ENCODE measurements around the gene RIMBP2.

RIMBP2 gene

GRCh38 chr12:130504110-130504839, 211.8 kb downstream of the RIMBP2 start:
- Histone ChIP-seq H3K27me3 (ENCODE audit: control insufficient read depth, insufficient read depth, low read length) (no peaks in the 10 kb centered on the region), H3K9me3 (ENCODE audit: control insufficient read depth, low read length) (no peaks in the 10 kb centered on the region), H3K36me3 (ENCODE audit: control insufficient read depth, insufficient read depth, low read length) (no peaks in the 10 kb centered on the region), H3K4me3 (ENCODE audit: low read length) (no peak overlapping the region), H3K4me1 (ENCODE audit: control insufficient read depth, insufficient read depth, low read length) (no peaks in the 10 kb centered on the region), H3K9ac (ENCODE audit: low read length) (no peak overlapping the region)

DNA sequence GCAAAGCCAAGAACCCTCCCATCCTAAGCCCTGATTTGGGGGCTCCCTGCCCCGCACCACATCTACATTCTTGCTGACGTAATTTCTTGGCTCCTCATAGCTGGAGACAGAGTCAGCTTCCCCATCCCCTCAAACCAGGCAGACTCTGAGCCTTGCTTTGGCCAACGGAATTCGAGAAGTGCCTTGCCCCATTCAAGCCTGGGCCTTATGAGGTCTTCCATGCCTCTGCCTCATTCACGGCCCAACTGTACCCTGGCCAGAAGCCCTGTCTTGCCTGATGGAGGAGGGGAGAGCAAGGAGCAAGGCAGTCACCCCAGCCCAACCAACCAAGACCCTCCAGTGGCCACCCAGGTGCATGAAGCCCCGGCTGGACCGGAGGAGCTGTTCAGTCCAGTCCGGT, 214.3 kb downstream of the RIMBP2 start:
- no peaks in the 10 kb centered on the region for H3K36me3 ChIP-seq (ENCODE audit: control insufficient read depth, insufficient read depth, low read length)
- no peak overlapping the region for H3K4me3 ChIP-seq (ENCODE audit: low read length)
- no peaks in the 10 kb centered on the region for H3K27me3 ChIP-seq (ENCODE audit: control insufficient read depth, insufficient read depth, low read length)
- no peak overlapping the region for H3K9ac ChIP-seq (ENCODE audit: low read length)
- H3K9me3 ChIP-seq (ENCODE audit: control insufficient read depth, low read length): no peaks in the 10 kb centered on the region
- no peaks in the 10 kb centered on the region for H3K4me1 ChIP-seq (ENCODE audit: control insufficient read depth, insufficient read depth, low read length)

DNA sequence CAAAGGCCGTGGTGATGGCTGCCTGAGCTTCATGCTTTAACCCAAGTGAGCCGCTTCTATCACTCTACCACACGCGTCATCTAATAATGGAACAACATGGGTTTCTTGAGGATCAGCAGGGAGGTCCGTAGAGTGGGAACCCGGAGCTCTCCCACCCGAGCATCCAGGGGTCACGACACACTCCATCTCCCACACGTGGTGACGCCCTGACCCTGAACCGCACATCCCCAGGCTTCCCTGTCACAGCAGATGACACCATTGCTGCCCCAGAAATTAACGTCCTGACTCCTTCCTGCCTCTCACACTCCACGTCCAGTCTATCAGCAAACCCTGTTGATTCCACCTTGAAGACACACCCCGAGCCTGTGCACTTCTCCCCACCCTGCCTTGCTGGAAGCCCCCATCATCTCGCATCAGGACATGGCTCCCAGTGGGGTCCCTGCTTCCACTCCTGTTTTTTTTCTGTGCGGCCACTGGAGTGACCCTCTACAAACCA, 215.2 kb downstream of the RIMBP2 start:
- H3K4me1 ChIP-seq (ENCODE audit: control insufficient read depth, insufficient read depth, low read length): no peaks in the 10 kb centered on the region
- no peaks in the 10 kb centered on the region for H3K36me3 ChIP-seq (ENCODE audit: control insufficient read depth, insufficient read depth, low read length)
- no peak overlapping the region for H3K9ac ChIP-seq (ENCODE audit: low read length)
- no peaks in the 10 kb centered on the region for H3K27me3 ChIP-seq (ENCODE audit: control insufficient read depth, insufficient read depth, low read length)
- no peaks in the 10 kb centered on the region for H3K9me3 ChIP-seq (ENCODE audit: control insufficient read depth, low read length)
- H3K4me3 ChIP-seq (ENCODE audit: low read length): no peak overlapping the region

- no peaks in the 10 kb centered on the region for H3K9me3 ChIP-seq (ENCODE audit: control insufficient read depth, low read length)
- no peak overlapping the region for H3K4me3 ChIP-seq (ENCODE audit: low read length)
- H3K36me3 ChIP-seq (ENCODE audit: control insufficient read depth, insufficient read depth, low read length): no peaks in the 10 kb centered on the region
- H3K4me1 ChIP-seq (ENCODE audit: control insufficient read depth, insufficient read depth, low read length): no peaks in the 10 kb centered on the region
- H3K9ac ChIP-seq (ENCODE audit: low read length): no peak overlapping the region
- no peaks in the 10 kb centered on the region for H3K27me3 ChIP-seq (ENCODE audit: control insufficient read depth, insufficient read depth, low read length)
These were observed 216.6 kb downstream of the RIMBP2 start for GRCh38 chr12:130499474-130499873.

DNA sequence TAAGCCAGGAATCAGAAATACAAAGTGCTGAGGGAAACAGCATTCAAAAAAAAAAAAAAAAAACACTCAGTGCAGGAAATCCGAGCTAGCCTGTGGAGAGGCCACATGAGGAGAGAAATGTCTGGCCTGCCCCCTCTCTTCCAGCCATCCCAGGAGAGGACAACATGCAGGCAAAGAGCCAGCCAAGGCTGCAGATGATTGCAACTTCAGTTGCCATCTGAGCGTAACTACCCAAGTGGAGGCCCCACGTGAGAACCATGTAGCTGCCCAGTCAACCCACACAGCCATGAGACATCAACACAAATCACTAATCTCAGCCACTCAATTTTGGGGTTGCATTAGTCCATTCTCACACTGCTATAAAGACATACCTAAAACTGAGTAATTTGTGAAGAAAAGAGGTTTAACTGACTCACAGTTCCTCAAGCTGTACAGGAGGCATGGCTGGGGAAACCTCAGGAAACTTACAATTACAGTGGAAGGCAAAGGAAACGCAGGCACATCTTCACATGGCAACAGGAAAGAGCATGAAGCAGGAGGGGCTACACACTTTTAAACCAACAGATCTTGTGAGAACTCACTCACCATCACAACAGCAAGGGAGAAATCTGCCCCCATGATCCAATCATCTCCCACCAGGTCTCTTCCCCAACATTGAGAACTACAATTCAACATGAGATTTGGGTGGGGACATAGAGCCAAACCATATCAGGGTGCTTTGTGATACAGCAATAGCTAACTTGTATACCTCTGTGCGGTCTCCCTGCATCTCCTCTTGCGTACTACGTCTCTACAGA, 217.3 kb downstream of the RIMBP2 start:
- H3K9ac ChIP-seq (ENCODE audit: low read length): no peak overlapping the region
- H3K27me3 ChIP-seq (ENCODE audit: control insufficient read depth, insufficient read depth, low read length): no peaks in the 10 kb centered on the region
- H3K4me3 ChIP-seq (ENCODE audit: low read length): no peak overlapping the region
- H3K4me1 ChIP-seq (ENCODE audit: control insufficient read depth, insufficient read depth, low read length): no peaks in the 10 kb centered on the region
- no peaks in the 10 kb centered on the region for H3K9me3 ChIP-seq (ENCODE audit: control insufficient read depth, low read length)
- H3K36me3 ChIP-seq (ENCODE audit: control insufficient read depth, insufficient read depth, low read length): no peaks in the 10 kb centered on the region

GRCh38 chr12:130497991-130498390, 218.1 kb downstream of the RIMBP2 start:
- Histone ChIP-seq H3K4me3 (ENCODE audit: low read length) (no peak overlapping the region), H3K9ac (ENCODE audit: low read length) (no peak overlapping the region), H3K27me3 (ENCODE audit: control insufficient read depth, insufficient read depth, low read length) (no peaks in the 10 kb centered on the region), H3K4me1 (ENCODE audit: control insufficient read depth, insufficient read depth, low read length) (no peaks in the 10 kb centered on the region), H3K36me3 (ENCODE audit: control insufficient read depth, insufficient read depth, low read length) (no peaks in the 10 kb centered on the region), H3K9me3 (ENCODE audit: control insufficient read depth, low read length) (no peaks in the 10 kb centered on the region)

- Histone ChIP-seq H3K4me1 (ENCODE audit: control insufficient read depth, insufficient read depth, low read length) (no peaks in the 10 kb centered on the region), H3K9me3 (ENCODE audit: control insufficient read depth, low read length) (no peaks in the 10 kb centered on the region), H3K27me3 (ENCODE audit: control insufficient read depth, insufficient read depth, low read length) (no peaks in the 10 kb centered on the region), H3K4me3 (ENCODE audit: low read length) (no peak overlapping the region), H3K36me3 (ENCODE audit: control insufficient read depth, insufficient read depth, low read length) (no peaks in the 10 kb centered on the region), H3K9ac (ENCODE audit: low read length) (no peak overlapping the region)
These were observed 218.8 kb downstream of the RIMBP2 start for GRCh38 chr12:130497321-130497720.

- H3K4me3 ChIP-seq (ENCODE audit: low read length): no peak overlapping the region
- H3K36me3 ChIP-seq (ENCODE audit: control insufficient read depth, insufficient read depth, low read length): no peaks in the 10 kb centered on the region
- H3K9me3 ChIP-seq (ENCODE audit: control insufficient read depth, low read length): no peaks in the 10 kb centered on the region
- no peaks in the 10 kb centered on the region for H3K27me3 ChIP-seq (ENCODE audit: control insufficient read depth, insufficient read depth, low read length)
- H3K9ac ChIP-seq (ENCODE audit: low read length): no peak overlapping the region
- H3K4me1 ChIP-seq (ENCODE audit: control insufficient read depth, insufficient read depth, low read length): no peaks in the 10 kb centered on the region
These were observed 219.5 kb downstream of the RIMBP2 start for GRCh38 chr12:130496516-130497120.

- H3K27me3 ChIP-seq (ENCODE audit: control insufficient read depth, insufficient read depth, low read length): no peaks in the 10 kb centered on the region
- H3K4me3 ChIP-seq (ENCODE audit: low read length): no peak overlapping the region
- H3K4me1 ChIP-seq (ENCODE audit: control insufficient read depth, insufficient read depth, low read length): no peaks in the 10 kb centered on the region
- no peak overlapping the region for H3K9ac ChIP-seq (ENCODE audit: low read length)
- no peaks in the 10 kb centered on the region for H3K36me3 ChIP-seq (ENCODE audit: control insufficient read depth, insufficient read depth, low read length)
- H3K9me3 ChIP-seq (ENCODE audit: control insufficient read depth, low read length): no peaks in the 10 kb centered on the region
These were observed 220.9 kb downstream of the RIMBP2 start for GRCh38 chr12:130495156-130495555.

GRCh38 chr12:130494736-130495135, 221.4 kb downstream of the RIMBP2 start:
- Histone ChIP-seq H3K9me3 (ENCODE audit: control insufficient read depth, low read length) (no peaks in the 10 kb centered on the region), H3K27me3 (ENCODE audit: control insufficient read depth, insufficient read depth, low read length) (no peaks in the 10 kb centered on the region), H3K36me3 (ENCODE audit: control insufficient read depth, insufficient read depth, low read length) (no peaks in the 10 kb centered on the region)

DNA sequence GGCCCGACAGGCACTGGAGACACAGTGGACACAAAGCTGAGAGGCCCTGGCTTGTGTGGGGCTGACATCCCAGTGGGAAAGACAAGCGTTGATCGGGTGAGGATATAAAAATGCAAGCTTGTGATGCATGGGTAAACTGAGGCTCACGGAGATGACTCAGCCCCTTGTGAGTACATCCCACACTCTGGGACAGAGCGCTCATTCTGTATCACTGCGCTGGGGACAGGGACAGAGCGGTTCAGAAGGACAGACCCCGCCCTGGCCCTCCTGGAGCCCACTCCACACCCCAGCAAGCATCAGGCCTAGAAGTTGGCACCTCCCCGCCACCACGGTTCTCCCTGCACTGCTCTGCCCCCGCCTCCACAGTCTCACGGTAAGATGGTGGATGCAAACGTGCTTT, 222.1 kb downstream of the RIMBP2 start:
- Histone ChIP-seq H3K27me3 (ENCODE audit: control insufficient read depth, insufficient read depth, low read length) (no peaks in the 10 kb centered on the region), H3K4me3 (ENCODE audit: low read length) (no peak overlapping the region), H3K36me3 (ENCODE audit: control insufficient read depth, insufficient read depth, low read length) (no peaks in the 10 kb centered on the region)

More at GRCh38 chr12:130494736-130495135, 221.4 kb downstream of the RIMBP2 start:
- no peaks in the 10 kb centered on the region for H3K4me1 ChIP-seq (ENCODE audit: control insufficient read depth, insufficient read depth, low read length)
- no peak overlapping the region for H3K9ac ChIP-seq (ENCODE audit: low read length)
- H3K4me3 ChIP-seq (ENCODE audit: low read length): no peak overlapping the region

More for the DNA sequence above, 222.1 kb downstream of the RIMBP2 start:
- no peaks in the 10 kb centered on the region for H3K9me3 ChIP-seq (ENCODE audit: control insufficient read depth, low read length)
- no peak overlapping the region for H3K9ac ChIP-seq (ENCODE audit: low read length)
- no peaks in the 10 kb centered on the region for H3K4me1 ChIP-seq (ENCODE audit: control insufficient read depth, insufficient read depth, low read length)

Measured in mucosa of stomach (tissue), 1 donor.